Esophagus muscularis mucosa (tissue), 4 donors: Measurements from ENCODE around the gene MADCAM1. TPM values are rescaled to one million over a fixed set of nuclear protein-coding genes. Genes with fewer than 3 reads are reported as not detected.

ENCODE experiments used
- DNase-seq: peaks from one replicate; pipeline ENCODE4 v3.0.0-alpha.2; 2017; ENCODE audit errors: extremely low spot score
- H3K27ac ChIP-seq, 4 donors: fragments of 200-600 bp; sonication (generic); replicated peaks in 1 of 4; 1 replicate in 3 of 4; 2 replicates in 1 of 4; pipeline ENCODE4 v1.5.1; 2016 to 2019; ENCODE audit warnings: mild to moderate bottlenecking in 1 of 4
- H3K27me3 ChIP-seq, 4 donors: fragments of 200-600 bp; sonication (generic); one replicate each; pipeline versions ENCODE4 v1.5.1 to v1.6.0; 2016 to 2019
- H3K36me3 ChIP-seq, 4 donors: fragments of 200-600 bp; sonication (generic); one replicate each; pipeline ENCODE4 v1.5.1; 2016 to 2019
- H3K4me1 ChIP-seq, 4 donors: fragments of 200-600 bp; sonication (generic); one replicate each; pipeline ENCODE4 v1.5.1; 2016 to 2019
- H3K4me3 ChIP-seq, 4 donors: fragments of 200-600 bp; sonication (generic); 1 replicate in 2 of 4; 2 replicates in 2 of 4; pipeline ENCODE4 v1.5.1; 2016 to 2019; ENCODE audit warnings: mild to moderate bottlenecking in 4 of 4, moderate library complexity in 1 of 4
- H3K9me3 ChIP-seq, 4 donors: fragments of 200-600 bp; sonication (generic); 1 replicate in 3 of 4; 2 replicates in 1 of 4; pipeline ENCODE4 v1.5.1; 2016 to 2019
- CTCF ChIP-seq, 3 experiments: fragments of 200-600 bp in 2 of 3; fragments of 450-650 bp in 1 of 3; sonication (generic) in 2 of 3; IDR thresholded peaks; one replicate each; pipeline ENCODE4 v1.5.1; 2017 to 2019; ENCODE audit warnings: antibody characterized with exemption in 3 of 3, mild to moderate bottlenecking in 2 of 3, moderate library complexity in 1 of 3
- EP300 ChIP-seq: sonication (generic); formaldehyde crosslinking; IDR thresholded peaks from one replicate; pipeline ENCODE4 v1.6.1; 2017; ENCODE audit warnings: antibody characterized with exemption
- POLR2A ChIP-seq: fragments of 450-650 bp; IDR thresholded peaks from one replicate; pipeline ENCODE4 v1.6.1; 2017; ENCODE audit warnings: antibody characterized with exemption, moderate library complexity, mild to moderate bottlenecking, low read depth
- POLR2AphosphoS5 ChIP-seq, 2 donors: sonication (generic); formaldehyde crosslinking; IDR thresholded peaks; one replicate each; pipeline ENCODE4 v1.6.1; 2017; ENCODE audit warnings: antibody characterized with exemption in 2 of 2
- WGBS: methylation state at CpG from one replicate; pipeline ENCODE4 v1.1.5; 2018; 5-methylcytosine and 5-hydroxymethylcytosine counted together
- intact Hi-C: fragments of 100-400 bp; cut with DNase I; formaldehyde crosslinking; loops from one replicate; pipeline ENCODE4 v1.15.1; 2023
- total RNA-seq, 4 donors: library from RNA; depleted of rRNA; stranded (reverse); fragments of >200 nt; gene quantifications; one replicate each; pipeline versions ENCODE4 v1.1.0 to v1.2.1, GENCODE V29; 2016

The MADCAM1 gene
- total RNA-seq, 4 donors from 2014 or later: 0.17 to 0.42 TPM; not detected in 2

- intact Hi-C loops: no loop called here
- Histone ChIP-seq H3K27ac (peak overlapping the region; percentile 97 to 99 (median 98)), H3K36me3 (peaks cover 17 to 28% (median 27%) of the 10 kb centered on the region in 4 donors), H3K9me3 (no peaks in the 10 kb centered on the region), H3K4me3 (peak overlapping the region; percentile 87 to 99 (median 96)), H3K27me3 (no peaks in the 10 kb centered on the region), H3K4me1 (peaks cover 34 to 54% (median 47%) of the 10 kb centered on the region in 4 donors)
- 2% methylated on average over 7 of the region's 47 CpGs for WGBS
- TF ChIP-seq CTCF (IDR thresholded peaks at IDR 0.05) (peak; percentile 35 to 53 (median 45)), POLR2A (no peak), EP300 (no peak), POLR2AphosphoS5 (IDR thresholded peaks at IDR 0.05) (peak; percentile 2 to 63)
- DNase-seq: no peak
Measured at GRCh38 chr19:532561-533363, 36.5 kb downstream of the MADCAM1 start.

GRCh38 chr19:533364-534058 is 37.2 kb downstream of the MADCAM1 start:
- intact Hi-C loops: no loop called here
- Histone ChIP-seq H3K9me3 (no peaks in the 10 kb centered on the region), H3K4me1 (peaks cover 34 to 57% (median 48%) of the 10 kb centered on the region in 4 donors), H3K4me3 (peak overlapping the region; percentile 87 to 99 (median 96)), H3K27me3 (no peaks in the 10 kb centered on the region), H3K27ac (peak overlapping the region; percentile 97 to 99 (median 98)), H3K36me3 (peaks cover 25 to 36% (median 34%) of the 10 kb centered on the region in 4 donors)
- DNase-seq: no peak
- TF ChIP-seq POLR2A: no peak
- TF ChIP-seq EP300: no peak
- TF ChIP-seq CTCF (IDR thresholded peaks at IDR 0.05): no peak
- TF ChIP-seq POLR2AphosphoS5 (IDR thresholded peaks at IDR 0.05): no peak
- 23% methylated on average over 5 of the region's 25 CpGs for WGBS

- Histone ChIP-seq H3K4me1 (peaks cover 34 to 63% (median 51%) of the 10 kb centered on the region in 4 donors), H3K27ac (peak overlapping the region; percentile 97 to 99 (median 98)), H3K4me3 (peak overlapping the region; percentile 87 to 99 (median 96)), H3K9me3 (no peaks in the 10 kb centered on the region), H3K27me3 (no peaks in the 10 kb centered on the region), H3K36me3 (peaks cover 31 to 42% (median 40%) of the 10 kb centered on the region in 4 donors)
- 58% methylated on average over 9 of the region's 14 CpGs for whole genome bisulfite sequencing
- TF ChIP-seq POLR2A (no peak), CTCF (IDR thresholded peaks at IDR 0.05) (no peak), POLR2AphosphoS5 (IDR thresholded peaks at IDR 0.05) (no peak), EP300 (no peak)
- no peak for DNase-seq
- intact Hi-C loops: no loop called here
Measured at GRCh38 chr19:534088-534487, 37.8 kb downstream of the MADCAM1 start.

GRCh38 chr19:535017-535835 is 38.9 kb downstream of the MADCAM1 start:
- H3K4me1 ChIP-seq: peaks cover 38 to 64% (median 53%) of the 10 kb centered on the region in 4 donors
- no peak overlapping the region for H3K4me3 ChIP-seq
- no peaks in the 10 kb centered on the region for H3K27me3 ChIP-seq
- 31% methylated on average over 8 of the region's 16 CpGs for WGBS
- peaks cover 36 to 49% (median 47%) of the 10 kb centered on the region in 4 donors for H3K36me3 ChIP-seq
- intact Hi-C loops: no loop called here
- peak overlapping the region; percentile 32 to 99 (median 48) for H3K27ac ChIP-seq
- no peak for DNase-seq
- no peaks in the 10 kb centered on the region for H3K9me3 ChIP-seq
- TF ChIP-seq EP300 (no peak), CTCF (IDR thresholded peaks at IDR 0.05) (no peak), POLR2A (no peak), POLR2AphosphoS5 (IDR thresholded peaks at IDR 0.05) (no peak)
